Right atrium auricular region (tissue), 2 donors: Measurements from ENCODE around the gene TBKBP1. TPM values are rescaled to one million over a fixed set of nuclear protein-coding genes. Genes with fewer than 3 reads are reported as not detected.

Source experiments
- DNase-seq: peaks from one replicate; pipeline ENCODE4 v3.0.0-alpha.2; 2019; ENCODE audit warnings: low spot score
- H3K27ac ChIP-seq, 2 donors: fragments of 200-600 bp; sonication (generic); 1 replicate in 1 of 2; 2 replicates in 1 of 2; pipeline ENCODE4 v1.5.1; 2016 to 2019
- H3K27me3 ChIP-seq, 2 donors: fragments of 200-600 bp; sonication (generic); one replicate each; pipeline versions ENCODE4 v1.5.1 to v1.6.0; 2017 to 2019
- H3K36me3 ChIP-seq: fragments of 200-600 bp; sonication (generic); one replicate; pipeline ENCODE4 v1.5.1; 2016
- H3K4me1 ChIP-seq, 2 donors: fragments of 200-600 bp; sonication (generic); one replicate each; pipeline versions ENCODE4 v1.5.1 to v1.6.0; 2017 to 2019
- H3K4me3 ChIP-seq, 2 donors: fragments of 200-600 bp; sonication (generic); 1 replicate in 1 of 2; 2 replicates in 1 of 2; pipeline ENCODE4 v1.5.1; 2017 to 2019; ENCODE audit warnings: mild to moderate bottlenecking in 1 of 2, moderate library complexity in 1 of 2
- H3K9me3 ChIP-seq, 2 donors: fragments of 200-600 bp; sonication (generic); one replicate each; pipeline ENCODE4 v1.5.1; 2019
- total RNA-seq, 2 donors: library from RNA; depleted of rRNA; stranded (reverse); fragments of >200 nt; gene quantifications; one replicate each; pipeline ENCODE4 v1.1.0, GENCODE V29; 2016
- TF ChIP-seq, protein P1 (sequence below), 2 donors: fragments of 200-600 bp; sonication (generic); IDR thresholded peaks; one replicate each; pipeline ENCODE4 v1.5.1; 2019; ENCODE audit warnings: antibody characterized with exemption in 2 of 2

TBKBP1 gene
- total RNA-seq, 2 donors from 2014 or later, result 10.9 to 13.7 TPM

DNA sequence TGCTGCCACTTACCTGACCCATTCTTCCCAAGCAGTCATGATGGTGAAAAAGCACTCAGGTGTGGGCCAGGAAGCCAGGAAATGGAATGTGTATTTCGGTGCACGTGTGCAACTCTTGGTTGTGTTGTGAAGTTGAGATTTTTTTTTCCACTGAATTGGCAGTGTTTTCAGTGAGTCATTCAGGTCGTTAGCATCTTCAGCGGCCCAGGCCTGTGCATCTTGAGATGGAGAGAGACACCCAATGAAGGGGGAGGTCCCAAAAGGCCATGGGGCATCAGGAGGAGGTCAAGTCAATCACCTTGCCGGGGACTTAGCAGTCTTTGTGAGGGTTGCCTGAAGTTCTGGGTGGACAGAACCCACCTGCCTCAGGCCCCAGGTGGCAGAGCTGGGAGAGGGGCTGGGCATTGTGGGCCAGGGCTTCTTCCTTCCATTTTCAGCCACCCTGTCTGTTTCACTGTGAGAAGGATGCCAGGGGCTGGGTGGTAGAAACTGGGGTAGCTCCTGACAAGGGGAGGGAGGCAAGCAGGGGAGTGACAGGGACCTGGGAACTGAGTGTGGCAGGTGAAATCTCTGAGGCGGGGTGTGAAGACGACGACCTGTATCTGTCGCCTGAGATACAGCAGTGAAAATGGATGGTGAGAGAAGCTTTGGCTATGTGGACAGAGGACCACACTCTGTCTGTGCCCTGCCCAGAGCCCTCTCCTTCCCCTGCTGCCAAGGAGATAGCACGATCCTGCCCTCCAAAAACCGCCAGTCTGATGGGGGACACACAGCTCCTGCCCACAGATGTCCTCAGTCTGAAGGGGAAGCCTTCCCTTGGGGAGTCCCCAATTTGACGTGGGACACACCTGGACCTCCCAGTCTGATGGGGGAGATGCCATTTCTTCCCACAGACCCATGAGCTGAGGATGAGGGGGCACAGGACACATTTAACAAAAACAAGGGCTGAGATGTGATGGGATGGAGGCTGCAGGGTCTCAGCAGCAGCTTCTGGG is 11.9 kb downstream of the TBKBP1 start:
- no peak for DNase-seq
- Histone ChIP-seq H3K36me3 (peaks cover 14% of the 10 kb centered on the region), H3K4me3 (no peak overlapping the region), H3K27ac (peak overlapping the region; percentile 36 to 73), H3K27me3 (no peaks in the 10 kb centered on the region), H3K9me3 (no peaks in the 10 kb centered on the region), H3K4me1 (peaks cover 0 to 38% of the 10 kb centered on the region in 2 donors)
- TF ChIP-seq, protein P1, sequence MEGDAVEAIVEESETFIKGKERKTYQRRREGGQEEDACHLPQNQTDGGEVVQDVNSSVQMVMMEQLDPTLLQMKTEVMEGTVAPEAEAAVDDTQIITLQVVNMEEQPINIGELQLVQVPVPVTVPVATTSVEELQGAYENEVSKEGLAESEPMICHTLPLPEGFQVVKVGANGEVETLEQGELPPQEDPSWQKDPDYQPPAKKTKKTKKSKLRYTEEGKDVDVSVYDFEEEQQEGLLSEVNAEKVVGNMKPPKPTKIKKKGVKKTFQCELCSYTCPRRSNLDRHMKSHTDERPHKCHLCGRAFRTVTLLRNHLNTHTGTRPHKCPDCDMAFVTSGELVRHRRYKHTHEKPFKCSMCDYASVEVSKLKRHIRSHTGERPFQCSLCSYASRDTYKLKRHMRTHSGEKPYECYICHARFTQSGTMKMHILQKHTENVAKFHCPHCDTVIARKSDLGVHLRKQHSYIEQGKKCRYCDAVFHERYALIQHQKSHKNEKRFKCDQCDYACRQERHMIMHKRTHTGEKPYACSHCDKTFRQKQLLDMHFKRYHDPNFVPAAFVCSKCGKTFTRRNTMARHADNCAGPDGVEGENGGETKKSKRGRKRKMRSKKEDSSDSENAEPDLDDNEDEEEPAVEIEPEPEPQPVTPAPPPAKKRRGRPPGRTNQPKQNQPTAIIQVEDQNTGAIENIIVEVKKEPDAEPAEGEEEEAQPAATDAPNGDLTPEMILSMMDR (IDR thresholded peaks at IDR 0.05), result no peak

DNA sequence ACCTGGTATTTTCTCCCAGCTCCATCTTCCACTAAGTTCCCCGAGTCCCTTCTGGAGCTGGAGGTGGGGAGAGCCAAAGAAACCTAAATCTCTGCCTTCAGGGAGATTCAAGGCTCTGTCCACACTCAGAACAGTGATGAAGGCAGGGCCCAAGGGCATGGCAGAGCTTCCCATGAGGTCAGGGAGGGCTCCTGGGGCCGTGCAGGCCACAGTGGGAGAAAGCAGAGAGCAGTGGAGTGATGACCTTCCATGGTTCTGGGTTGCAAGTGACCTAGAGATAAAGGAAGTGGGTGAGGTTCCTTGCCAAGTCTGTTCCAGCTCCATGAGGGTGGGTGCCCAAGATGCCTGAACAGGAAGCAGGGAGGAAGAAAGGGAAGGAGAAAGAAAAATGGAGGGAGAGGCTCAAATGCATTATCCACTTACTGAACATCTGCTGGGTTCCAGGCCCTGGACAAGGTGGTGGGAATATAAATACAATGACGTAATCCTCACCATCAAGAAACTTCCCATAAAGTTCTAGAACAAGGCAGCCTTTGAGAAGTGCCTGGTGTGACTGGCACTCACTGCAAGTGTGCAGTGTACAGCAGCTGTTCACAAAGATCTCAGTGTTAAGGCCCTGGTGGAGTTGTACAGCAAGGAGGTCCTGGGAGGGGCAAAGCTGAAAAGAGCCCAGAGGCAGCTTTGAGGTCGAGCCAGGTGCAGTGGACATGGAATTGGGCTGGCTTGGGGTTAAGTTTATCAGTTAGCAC is 13.3 kb downstream of the TBKBP1 start:
- no peaks in the 10 kb centered on the region for H3K9me3 ChIP-seq
- DNase-seq, result no peak
- TF ChIP-seq, protein P1 (IDR thresholded peaks at IDR 0.05), result no peak
- H3K4me3 ChIP-seq, result no peak overlapping the region
- H3K27me3 ChIP-seq, result no peaks in the 10 kb centered on the region
- H3K36me3 ChIP-seq, result peaks cover 16% of the 10 kb centered on the region
- H3K4me1 ChIP-seq, result peaks cover 0 to 38% of the 10 kb centered on the region in 2 donors
- peak overlapping the region; percentile 41 to 73 for H3K27ac ChIP-seq

DNA sequence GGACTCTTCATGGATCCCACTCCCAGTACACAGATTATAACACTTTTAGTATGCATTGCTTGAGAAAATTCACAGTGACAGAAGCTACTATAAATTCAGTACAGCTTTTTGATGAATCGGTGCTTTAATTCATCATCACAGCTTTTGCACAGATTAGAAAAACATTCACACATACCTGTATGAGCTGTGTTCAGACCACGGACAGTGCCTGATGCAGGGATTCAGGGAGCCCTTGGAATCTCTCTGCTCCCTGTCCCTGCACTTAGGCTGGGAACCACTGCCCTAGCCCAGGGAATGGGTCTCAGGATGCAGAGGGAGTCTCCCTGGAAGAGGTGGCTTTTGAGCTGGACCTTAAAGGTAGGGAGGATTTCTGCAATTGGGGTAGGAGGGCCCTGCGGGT is 13.9 kb downstream of the TBKBP1 start:
- no peaks in the 10 kb centered on the region for H3K27me3 ChIP-seq
- TF ChIP-seq, protein P1 (IDR thresholded peaks at IDR 0.05), result no peak
- peak overlapping the region in 1 of 2 donors; percentile 49 for H3K4me3 ChIP-seq
- H3K4me1 ChIP-seq, result peaks cover 0 to 38% of the 10 kb centered on the region in 2 donors
- no peak for DNase-seq
- H3K9me3 ChIP-seq, result no peaks in the 10 kb centered on the region
- peak overlapping the region; percentile 32 to 41 for H3K27ac ChIP-seq
- H3K36me3 ChIP-seq, result peaks cover 16% of the 10 kb centered on the region

DNA sequence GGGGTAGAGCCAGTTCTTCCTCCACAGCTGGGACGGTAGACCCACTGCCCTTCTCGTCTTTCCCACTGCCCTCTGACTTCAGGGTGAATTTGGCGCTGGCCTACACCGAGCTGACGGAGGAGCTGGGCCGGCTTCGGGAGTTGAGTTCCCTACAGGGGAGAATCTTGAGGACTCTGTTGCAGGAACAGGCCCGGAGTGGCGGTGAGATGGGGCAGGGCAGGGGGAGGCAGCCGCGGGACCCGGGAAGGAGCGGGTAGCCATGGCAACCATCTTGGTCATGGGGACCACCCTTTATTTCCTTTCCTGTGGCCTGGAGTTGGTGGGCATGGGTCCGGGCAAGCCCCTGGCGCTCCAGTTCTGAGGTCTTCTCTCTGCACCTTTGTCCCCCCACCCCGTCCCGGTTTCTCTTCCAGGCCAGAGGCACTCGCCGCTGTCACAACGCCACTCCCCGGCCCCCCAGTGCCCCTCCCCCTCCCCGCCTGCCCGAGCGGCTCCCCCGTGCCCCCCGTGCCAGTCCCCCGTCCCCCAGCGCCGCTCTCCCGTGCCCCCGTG is 14.4 kb downstream of the TBKBP1 start:
- DNase-seq, result no peak
- peaks cover 0 to 38% of the 10 kb centered on the region in 2 donors for H3K4me1 ChIP-seq
- peak overlapping the region; percentile 32 to 41 for H3K27ac ChIP-seq
- no peaks in the 10 kb centered on the region for H3K27me3 ChIP-seq
- H3K36me3 ChIP-seq, result peaks cover 16% of the 10 kb centered on the region
- TF ChIP-seq, protein P1 (IDR thresholded peaks at IDR 0.05), result no peak
- H3K4me3 ChIP-seq, result peak overlapping the region; percentile 32 to 49
- no peaks in the 10 kb centered on the region for H3K9me3 ChIP-seq

DNA sequence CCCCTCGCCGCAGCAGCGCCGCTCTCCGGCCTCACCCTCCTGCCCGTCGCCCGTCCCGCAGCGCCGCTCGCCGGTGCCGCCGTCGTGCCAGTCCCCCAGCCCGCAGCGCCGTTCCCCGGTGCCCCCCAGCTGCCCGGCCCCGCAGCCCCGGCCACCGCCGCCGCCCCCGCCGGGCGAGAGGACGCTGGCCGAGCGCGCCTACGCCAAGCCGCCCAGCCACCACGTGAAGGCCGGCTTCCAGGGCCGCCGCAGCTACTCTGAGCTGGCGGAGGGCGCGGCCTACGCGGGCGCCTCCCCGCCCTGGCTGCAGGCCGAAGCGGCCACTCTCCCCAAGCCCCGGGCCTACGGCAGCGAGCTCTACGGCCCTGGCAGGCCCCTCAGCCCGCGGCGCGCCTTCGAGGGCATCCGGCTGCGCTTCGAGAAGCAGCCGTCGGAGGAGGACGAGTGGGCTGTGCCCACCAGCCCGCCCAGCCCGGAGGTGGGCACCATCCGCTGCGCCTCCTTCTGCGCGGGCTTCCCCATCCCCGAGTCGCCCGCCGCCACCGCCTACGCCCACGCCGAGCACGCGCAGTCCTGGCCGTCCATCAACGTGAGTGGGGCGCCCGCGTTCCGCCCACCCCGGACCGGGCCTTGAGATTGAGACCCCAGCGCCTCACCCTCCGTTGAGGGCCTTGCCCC is 15.0 kb downstream of the TBKBP1 start:
- Histone ChIP-seq H3K27me3 (no peaks in the 10 kb centered on the region), H3K4me1 (peaks cover 0 to 38% of the 10 kb centered on the region in 2 donors), H3K36me3 (peaks cover 16% of the 10 kb centered on the region), H3K4me3 (peak overlapping the region; percentile 32 to 49), H3K9me3 (no peaks in the 10 kb centered on the region), H3K27ac (peak overlapping the region; percentile 32 to 42)
- TF ChIP-seq, protein P1 (IDR thresholded peaks at IDR 0.05), result no peak
- no peak for DNase-seq
